Germinal center (tissue), 1 donor: ENCODE measurements around the gene RIMKLA.

Source experiments
- DNase-seq: peaks from one replicate; pipeline ENCODE4 v3.0.0; 2012; ENCODE audit warnings: mixed read lengths, low spot score

The RIMKLA gene

GRCh38 chr1:42372796-42373195 is 7.8 kb upstream of the RIMKLA start:
- DNase-seq = no peak

GRCh38 chr1:42379794-42380585 is 602 bp upstream of the RIMKLA start:
- DNase-seq = no peak

DNA sequence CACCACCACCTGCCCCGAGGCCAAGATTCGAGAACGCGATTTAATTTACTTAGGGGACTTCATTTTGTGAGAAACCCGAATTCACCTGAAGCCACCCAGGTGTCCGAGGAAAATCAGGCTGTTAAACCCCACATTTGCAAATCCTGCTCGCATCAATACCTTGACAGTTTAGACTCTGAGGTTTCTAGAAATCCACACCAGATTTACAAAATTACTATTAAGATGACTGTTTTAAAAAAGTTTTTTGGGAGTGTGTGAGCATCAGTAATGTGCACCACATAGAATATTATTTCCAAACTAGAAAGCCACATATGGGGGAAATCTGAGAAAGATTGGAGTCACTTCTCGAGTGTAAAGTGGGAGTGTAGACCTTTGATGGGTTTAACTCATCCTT is 685 bp downstream of the RIMKLA start:
- no peak for DNase-seq

DNA sequence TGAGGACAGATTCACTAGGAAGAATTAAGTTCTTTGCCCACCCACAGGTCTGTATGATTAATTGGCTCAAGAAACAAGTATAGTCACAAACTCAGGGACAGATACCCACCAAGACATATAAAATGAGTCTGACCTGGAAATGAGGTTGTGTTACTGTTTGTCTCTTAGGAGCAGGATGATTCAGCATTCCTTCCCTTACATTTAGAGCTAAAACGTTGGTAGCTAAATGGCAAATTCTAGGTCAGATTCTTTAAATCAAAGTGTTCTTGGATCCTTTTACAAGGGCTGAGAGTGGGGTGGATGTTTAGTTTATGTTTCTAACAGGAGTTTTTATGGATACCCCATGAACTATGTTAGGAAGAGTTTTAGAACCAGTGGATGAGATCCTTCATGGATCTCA is 4.7 kb downstream of the RIMKLA start:
- DNase-seq = no peak

DNA sequence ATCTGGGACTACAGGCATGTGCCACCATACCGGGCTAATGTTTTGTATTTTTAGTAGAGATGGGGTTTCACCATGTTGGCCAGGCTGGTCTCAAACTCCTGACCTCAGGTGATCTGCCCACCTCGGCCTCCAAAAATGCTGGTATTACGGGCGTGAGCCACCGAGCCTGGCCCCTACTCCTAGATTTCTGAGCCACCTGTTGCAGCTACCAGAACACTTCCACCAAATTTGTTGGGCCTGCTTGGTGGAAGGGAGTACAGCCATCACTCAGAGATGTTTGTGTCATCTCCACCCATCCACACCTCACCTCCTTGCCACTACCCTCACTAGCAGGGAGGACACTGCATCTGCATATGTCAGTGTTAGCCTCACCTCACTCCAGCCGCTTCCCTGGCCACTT is 5.5 kb downstream of the RIMKLA start:
- DNase-seq = no peak

- DNase-seq = no peak
Measured at GRCh38 chr1:42392255-42392654, 11.7 kb downstream of the RIMKLA start.

DNA sequence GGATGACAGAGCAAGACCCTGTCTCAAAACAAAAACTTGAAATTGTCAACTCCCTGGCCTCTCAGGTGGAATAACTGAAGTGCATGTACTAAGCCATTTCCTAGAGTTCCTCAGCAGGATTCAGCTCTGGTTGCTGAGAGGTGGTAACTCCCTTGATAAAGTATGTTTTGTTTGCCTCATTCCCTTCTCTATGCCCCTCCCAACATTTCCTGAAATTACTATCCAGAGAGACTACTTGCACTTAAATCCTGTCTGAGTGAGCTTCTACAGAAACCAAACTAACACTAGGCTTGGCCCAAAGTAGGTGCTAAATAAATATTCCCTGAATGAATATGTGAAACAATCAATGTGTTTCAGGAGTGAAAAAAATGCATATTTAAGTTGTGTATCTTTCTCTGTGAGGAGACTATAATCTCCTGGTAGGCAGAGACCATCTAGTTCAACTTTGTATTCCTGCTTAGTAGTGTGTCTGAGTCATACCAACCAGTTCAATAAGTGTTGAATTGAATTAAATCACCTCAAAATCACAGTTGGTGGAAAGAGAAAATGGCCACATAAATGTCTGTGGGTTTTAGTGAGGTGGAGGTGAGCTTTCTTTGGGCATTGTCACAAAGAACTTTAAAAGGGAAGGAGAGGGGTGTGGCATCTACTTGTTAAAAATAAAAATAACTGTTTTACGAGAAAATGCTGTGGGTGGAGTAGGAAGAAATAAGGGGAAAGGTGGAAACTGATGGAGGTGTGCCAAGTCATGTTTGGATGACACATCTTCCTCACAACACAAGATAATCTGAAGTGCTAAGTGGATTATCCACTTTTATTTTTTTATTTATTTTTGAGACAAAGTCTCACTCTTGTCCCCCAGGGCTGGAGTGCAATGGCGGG is 12.6 kb downstream of the RIMKLA start:
- DNase-seq = no peak

- no peak for DNase-seq
Measured at GRCh38 chr1:42399315-42400100, 18.9 kb downstream of the RIMKLA start.

- no peak for DNase-seq
Measured at GRCh38 chr1:42403880-42404400, 23.3 kb downstream of the RIMKLA start.

DNA sequence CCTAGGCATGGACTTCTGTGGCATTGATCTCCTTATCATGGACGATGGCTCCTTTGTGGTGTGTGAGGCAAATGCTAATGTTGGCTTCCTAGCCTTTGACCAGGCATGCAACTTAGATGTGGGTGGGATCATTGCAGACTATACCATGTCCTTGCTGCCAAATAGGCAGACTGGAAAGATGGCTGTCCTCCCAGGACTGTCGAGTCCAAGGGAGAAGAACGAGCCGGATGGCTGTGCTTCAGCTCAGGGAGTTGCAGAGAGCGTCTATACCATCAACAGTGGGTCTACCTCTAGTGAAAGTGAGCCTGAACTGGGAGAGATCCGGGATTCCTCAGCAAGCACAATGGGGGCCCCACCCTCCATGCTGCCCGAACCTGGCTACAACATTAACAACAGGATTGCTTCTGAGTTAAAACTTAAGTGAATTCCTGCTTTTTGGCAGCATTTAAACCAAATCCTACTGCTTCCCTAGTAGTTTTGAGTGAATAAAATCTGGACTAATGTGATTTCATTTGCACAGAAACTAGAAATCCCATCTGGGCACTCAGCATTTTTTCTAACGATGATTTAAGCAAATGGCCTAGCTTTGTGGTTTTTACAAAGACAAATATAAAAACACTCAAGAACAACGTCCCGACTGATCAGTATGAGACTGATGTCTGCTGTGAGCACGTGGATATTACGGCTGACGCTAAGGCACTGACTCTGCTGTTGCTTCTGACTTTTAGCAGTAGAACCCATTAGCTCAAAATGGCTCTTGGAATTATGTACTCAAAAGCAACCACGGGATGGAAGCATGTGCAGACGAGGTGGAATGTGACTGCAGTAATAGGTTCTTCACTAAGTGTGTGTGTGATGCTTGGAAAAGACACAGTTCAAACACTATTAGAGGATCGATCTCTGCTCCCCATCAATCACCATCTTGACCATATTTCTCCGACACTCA is 34.2 kb downstream of the RIMKLA start:
- no peak for DNase-seq

DNA sequence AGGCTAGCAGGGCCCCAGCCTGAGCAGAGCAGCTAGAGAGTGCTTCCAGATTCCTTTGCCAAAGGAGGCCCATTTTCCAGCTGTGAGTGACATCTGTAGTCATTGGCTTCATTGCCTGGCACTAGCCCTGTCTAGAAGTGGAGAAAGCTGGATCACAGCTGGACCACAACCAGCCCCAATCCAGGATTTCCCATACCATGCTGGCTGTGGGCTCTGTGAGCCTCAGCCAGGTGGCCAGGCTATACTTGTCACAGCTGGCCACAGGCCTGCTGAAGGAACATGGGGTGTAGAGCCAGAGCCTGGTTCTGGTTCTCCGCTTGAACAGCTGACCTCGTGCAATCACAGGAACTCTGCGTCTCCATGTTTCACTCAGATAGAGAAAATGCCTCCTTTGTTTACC is 36.6 kb downstream of the RIMKLA start:
- DNase-seq = no peak

DNA sequence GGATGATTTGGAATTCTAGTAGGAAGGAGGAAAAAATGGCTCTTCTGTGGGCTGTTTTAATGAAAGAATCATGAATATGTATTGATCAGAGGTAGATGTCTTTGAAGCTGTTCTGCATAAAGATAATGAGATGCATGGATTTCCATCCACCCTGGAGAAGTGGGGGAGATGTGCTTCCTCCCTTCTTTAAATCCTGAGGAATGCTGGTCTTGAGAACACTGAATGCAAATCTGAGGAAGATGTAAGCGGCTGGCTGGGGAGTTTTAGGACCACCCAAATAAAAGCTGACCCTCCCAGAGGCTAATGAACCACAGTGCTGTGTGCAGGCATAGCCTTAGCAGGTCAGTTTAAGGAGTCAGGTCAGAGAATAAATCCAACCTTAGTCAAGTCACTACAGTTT is 37.9 kb downstream of the RIMKLA start:
- DNase-seq = no peak

DNA sequence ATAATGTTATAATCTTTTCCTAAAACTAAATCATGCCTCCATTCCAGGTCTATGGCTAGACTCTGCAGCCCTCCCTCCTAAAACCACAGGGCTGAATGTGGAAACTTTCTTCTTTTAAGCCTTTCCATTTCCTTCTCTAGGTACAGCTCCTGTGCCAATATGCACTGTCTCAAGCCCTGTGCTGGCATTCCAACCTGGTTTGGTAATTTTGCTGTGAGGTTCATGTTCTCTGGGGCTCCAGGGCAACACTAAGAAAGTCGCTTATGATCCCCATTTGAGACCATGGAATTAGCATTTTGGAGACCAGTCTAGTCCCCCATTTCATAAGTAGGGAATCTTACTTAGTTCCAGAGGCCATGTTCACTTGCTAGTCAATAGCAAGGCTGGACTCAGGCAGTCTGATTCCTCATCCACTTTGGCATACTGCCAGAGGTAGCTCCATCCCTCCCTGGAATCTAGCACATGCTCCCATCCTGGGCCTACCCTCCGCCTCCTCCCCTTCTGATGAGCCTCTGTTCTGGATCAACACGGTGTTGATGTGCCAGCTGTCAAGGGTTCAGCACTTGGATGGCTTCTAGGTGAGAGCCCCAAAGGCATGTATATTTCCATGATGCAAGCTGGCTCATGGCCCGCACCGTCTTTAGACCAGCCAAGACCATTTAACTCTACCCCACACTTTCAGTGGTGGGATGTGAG is 38.7 kb downstream of the RIMKLA start:
- DNase-seq = no peak

- no peak for DNase-seq
Measured at GRCh38 chr1:42420121-42420520, 39.5 kb downstream of the RIMKLA start.

DNA sequence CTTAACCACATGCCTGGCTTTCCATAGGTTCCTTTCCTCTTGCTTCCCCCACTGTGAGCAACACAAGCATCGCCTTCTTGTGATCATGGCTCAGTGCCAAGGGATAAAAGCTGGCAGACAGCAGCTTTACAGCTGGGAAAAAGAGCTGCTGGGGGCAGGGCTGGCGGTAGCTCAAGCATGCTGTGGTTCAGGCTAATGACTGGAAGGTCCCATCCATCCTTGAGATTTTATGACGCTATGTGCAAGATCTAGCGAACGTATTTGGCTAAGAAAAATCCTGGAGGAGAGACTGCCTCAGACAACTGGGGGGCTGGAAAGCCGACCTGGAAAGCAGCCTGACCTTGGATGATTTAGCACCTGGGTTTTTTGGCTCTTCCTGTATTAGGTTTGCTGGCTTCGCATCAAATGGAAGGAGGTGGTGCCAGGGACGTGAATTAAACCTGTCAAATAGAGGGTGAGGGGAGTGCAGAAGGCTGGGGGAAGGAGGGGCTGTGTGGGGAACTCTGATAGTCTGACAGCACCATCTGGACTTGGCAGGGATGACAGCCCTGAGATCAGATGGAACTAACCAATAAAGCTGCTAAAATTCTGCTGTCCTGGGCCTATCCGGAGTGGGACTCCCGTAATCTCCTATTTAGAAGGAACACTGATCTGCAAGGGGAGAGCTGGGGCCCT is 40.5 kb downstream of the RIMKLA start:
- DNase-seq = no peak

DNA sequence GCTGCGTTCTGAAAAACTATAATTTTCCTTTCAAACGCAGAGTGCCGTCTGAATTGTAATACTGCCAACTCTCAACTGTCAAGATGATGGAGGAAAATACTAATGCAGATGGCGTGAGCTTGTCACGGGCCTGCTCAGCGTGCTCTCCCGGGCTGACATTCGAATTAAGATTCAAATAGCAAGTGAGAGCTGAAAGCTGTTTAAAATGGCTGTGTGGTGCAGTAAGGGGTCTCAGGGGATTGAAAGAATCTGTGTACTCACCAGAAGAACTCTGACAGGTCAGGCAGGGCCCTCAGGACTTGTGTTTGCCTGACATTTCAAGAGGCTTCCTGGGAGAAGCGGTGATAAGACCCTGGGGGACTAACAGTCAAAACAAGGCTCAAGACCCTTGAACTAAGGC is 42.1 kb downstream of the RIMKLA start:
- no peak for DNase-seq

GRCh38 chr1:42423681-42424080 is 43.1 kb downstream of the RIMKLA start:
- DNase-seq = no peak

DNA sequence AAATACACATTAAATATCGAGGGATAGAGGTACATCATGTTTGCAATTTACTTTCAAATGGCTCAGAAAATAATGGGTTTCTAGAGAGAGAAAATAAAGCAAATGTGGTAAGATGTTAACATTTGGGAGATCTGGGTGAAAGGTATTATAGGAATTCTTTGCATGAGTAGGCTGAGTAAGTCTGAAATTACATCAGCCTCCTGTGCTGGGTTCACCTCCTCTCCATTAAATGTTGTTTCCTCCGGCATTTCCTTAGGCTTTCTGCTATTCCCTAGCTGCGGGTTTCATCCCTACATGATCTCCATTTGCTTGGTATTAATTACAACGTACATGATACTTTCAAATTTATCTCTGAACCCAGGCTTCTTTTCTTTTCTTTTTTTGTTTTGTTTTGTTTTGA is 43.6 kb downstream of the RIMKLA start:
- DNase-seq = no peak

GRCh38 chr1:42427240-42427639 is 46.6 kb downstream of the RIMKLA start:
- no peak for DNase-seq

- no peak for DNase-seq
Measured at GRCh38 chr1:42429603-42430002, 49.0 kb downstream of the RIMKLA start.
